K562 (cell line): Measurements from ENCODE around the gene TTC13. TPM values are rescaled to one million over a fixed set of nuclear protein-coding genes. Genes with fewer than 3 reads are reported as not detected.

ENCODE experiments used
- BCL6 ChIP-seq: fragments of 250-450 bp; sonication (Bioruptor Pico); IDR thresholded peaks from 2 replicates; pipeline ENCODE4 v1.4.0; 2020
- CHD7 ChIP-seq: fragments of 200-600 bp; sonication (generic); IDR thresholded peaks from one replicate; pipeline ENCODE4 v1.6.1; 2012; ENCODE audit warnings: mild to moderate bottlenecking, low read depth, low read length, inconsistent platforms
- HLTF ChIP-seq: fragments of 450-650 bp; IDR thresholded peaks from 2 replicates; pipeline ENCODE4 v1.6.1; 2016
- JUND ChIP-seq, 2 experiments: IDR thresholded peaks; 2 replicates in 1 of 2; 3 replicates in 1 of 2; pipeline ENCODE4 v1.6.1; 2011; ENCODE audit warnings: borderline replicate concordance in 2 of 2, low read depth in 2 of 2, low read length in 2 of 2, improper control_type of control experiment in 1 of 2, missing biosample characterization in 1 of 2, missing genetic modification characterization in 1 of 2, missing genetic modification reagents in 1 of 2
- NCOA2 ChIP-seq, 2 experiments: fragments of 450-650 bp; IDR thresholded peaks; 2 replicates each; pipeline ENCODE4 v1.6.1; 2018; ENCODE audit warnings: mild to moderate bottlenecking in 2 of 2, moderate library complexity in 1 of 2; ENCODE audit not compliant: partially characterized antibody in 2 of 2
- SMARCB1 ChIP-seq: IDR thresholded peaks from 2 replicates; pipeline ENCODE4 v1.6.1; 2011; ENCODE audit warnings: improper control_type of control experiment, low read depth; ENCODE audit not compliant: insufficient read length
- SPI1 ChIP-seq: IDR thresholded peaks from 2 replicates; pipeline ENCODE4 v1.6.1; 2011; ENCODE audit warnings: low read depth, low read length, control low read depth, borderline replicate concordance
- ZFPM2 ChIP-seq: fragments of 250-450 bp; sonication (Bioruptor Pico); IDR thresholded peaks from 2 replicates; pipeline ENCODE4 v1.5.1; 2022; ENCODE audit warnings: mild to moderate bottlenecking
- ZNF12 ChIP-seq: sonication (generic); formaldehyde crosslinking; IDR thresholded peaks from 2 replicates; pipeline ENCODE4 v1.4.0; 2020; ENCODE audit warnings: mild to moderate bottlenecking, missing genetic modification reagents
- ZNF280B ChIP-seq: fragments of 250-450 bp; sonication (Bioruptor Pico); IDR thresholded peaks from 2 replicates; pipeline ENCODE4 v1.5.1; 2021; ENCODE audit warnings: mild to moderate bottlenecking
- ZNF384 ChIP-seq: IDR thresholded peaks from 2 replicates; pipeline ENCODE4 v1.6.1; 2012; ENCODE audit warnings: low read depth, low read length, improper control_type of control experiment
- ZNF740 ChIP-seq, 3 experiments: fragments of 200-800 bp in 1 of 3; sonication (Bioruptor generic) in 1 of 3; sonication (generic) in 1 of 3; formaldehyde crosslinking in 1 of 3; IDR thresholded peaks; 2 replicates each; pipeline versions ENCODE4 v1.6.1 to v1.8.0; 2016 to 2022; ENCODE audit warnings: mild to moderate bottlenecking in 2 of 3, missing compliant biosample characterization in 2 of 3, missing genetic modification characterization in 2 of 3, missing genetic modification reagents in 1 of 3
- polyA plus RNA-seq, 8 experiments: library from polyadenylated mRNA; depleted of rRNA in 4 of 8; stranded (reverse) in 5 of 8; unstranded in 3 of 8; fragments of >200 nt; fragmentation: Nextera tagmentation in 2 of 8; fragmentation: Illumina TruSeq in 1 of 8; extraction: Ambion mirVana in 2 of 8; extraction: Trizol in 1 of 8; gene quantifications; 2 replicates each; pipeline versions ENCODE4 v1.2.1 to v1.2.3, GENCODE V29; 2011 to 2014; ENCODE audit warnings: inconsistent platforms in 1 of 8, missing spikeins in 1 of 8
- total RNA-seq, 7 experiments: library from RNA; depleted of rRNA in 6 of 7; stranded (reverse); fragments of >200 nt in 6 of 7; fragmentation: Illumina TruSeq in 2 of 7; extraction: Trizol in 2 of 7; gene quantifications; 2 replicates each; pipeline versions ENCODE4 v1.2.1 to v1.2.3, GENCODE V29; 2011 to 2021; ENCODE audit warnings: low replicate concordance in 1 of 7

The TTC13 gene
- total and polyA plus RNA-seq, 9 of the 15 experiments (the other 6 are each of a cell fraction or from before 2014, with no cell fraction given) = 1.7 to 13.8 (median 9.6) TPM

DNA sequence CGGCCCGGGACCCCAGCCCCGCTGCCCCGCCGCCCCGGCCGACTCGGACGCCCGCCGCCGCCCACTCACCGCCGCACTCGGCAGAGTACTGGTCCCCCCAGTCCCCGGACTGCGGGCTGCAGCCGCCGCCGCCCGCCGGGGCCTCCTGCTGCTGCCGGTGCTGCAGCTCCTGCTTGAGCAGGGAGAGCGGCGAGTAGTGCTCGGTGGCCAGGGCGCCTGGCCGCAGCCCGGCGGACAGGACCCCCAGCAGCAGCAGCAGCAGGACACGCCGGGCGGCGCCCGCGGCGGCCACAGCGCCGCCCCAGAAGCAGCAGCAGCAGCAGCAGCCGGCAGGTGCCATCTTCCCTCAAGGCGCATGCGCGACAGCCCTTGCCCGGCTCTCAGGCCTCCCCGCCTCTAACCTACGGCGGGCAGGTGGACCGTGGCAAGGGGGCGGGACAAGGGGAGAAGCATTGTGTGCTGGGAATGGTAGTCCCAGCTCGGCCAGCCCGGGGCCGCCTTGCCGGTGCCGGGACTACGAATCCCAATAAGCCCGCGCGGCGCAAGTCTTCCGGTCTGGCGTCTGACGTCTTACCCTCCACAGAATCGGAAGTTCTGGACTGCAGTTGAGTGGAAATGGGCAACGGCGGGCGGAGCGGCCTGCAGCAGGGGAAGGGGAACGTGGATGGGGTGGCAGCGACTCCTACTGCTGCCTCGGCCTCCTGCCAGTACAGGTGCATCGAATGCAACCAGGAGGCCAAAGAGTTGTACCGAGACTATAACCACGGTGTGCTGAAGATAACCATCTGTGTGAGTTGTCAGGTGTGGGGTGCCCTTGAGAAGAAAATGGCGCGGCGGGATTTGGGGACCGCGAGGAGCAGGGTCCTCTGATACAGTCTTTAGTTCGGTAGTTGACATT, at the start of gene TTC13, which contains the start of gene ARV1 (continued):
- TF ChIP-seq CHD7 (no peak), SPI1 (no peak), ZNF280B (CRISPR knock-in tag) (no peak), ZNF740 (CRISPR knock-in tag; IDR thresholded peaks at IDR 0.05) (no peak), ZNF740 (tag; IDR thresholded peaks at IDR 0.05) (no peak), JUND (IDR thresholded peaks at IDR 0.05; ENCODE audit: borderline replicate concordance, low read depth, low read length) (peak; percentile 68), JUND (tag; IDR thresholded peaks at IDR 0.05; ENCODE audit: borderline replicate concordance, low read depth, low read length) (peak; percentile 67; the same call in 1 of the 3 replicates), ZNF384 (0 out of 2 replicates have a peak, but pooled peaks have one; percentile 12), HLTF (0 out of 2 replicates have a peak, but pooled peaks have one; percentile 78), ZNF12 (CRISPR knock-in tag) (no peak), BCL6 (CRISPR knock-in tag) (no peak), NCOA2 (IDR thresholded peaks at IDR 0.05; ENCODE audit: partially characterized antibody in 2 of 2) (no peak), ZFPM2 (no peak), SMARCB1 (no peak)
